HG03097 (cell line): Measurements from ENCODE around the gene ELOVL2.
"Not testable (repeated sequence)": the region's sequence is repeated elsewhere in the genome, so short reads cannot be mapped to it uniquely, and the experiment has no call there.

Source experiments
- ATAC-seq: cut with Tn5 transposase; IDR thresholded peaks from one replicate; pipeline ENCODE4 v1.9.1; 2021; ENCODE audit not compliant: unreplicated experiment, low FRiP score

The ELOVL2 gene

DNA sequence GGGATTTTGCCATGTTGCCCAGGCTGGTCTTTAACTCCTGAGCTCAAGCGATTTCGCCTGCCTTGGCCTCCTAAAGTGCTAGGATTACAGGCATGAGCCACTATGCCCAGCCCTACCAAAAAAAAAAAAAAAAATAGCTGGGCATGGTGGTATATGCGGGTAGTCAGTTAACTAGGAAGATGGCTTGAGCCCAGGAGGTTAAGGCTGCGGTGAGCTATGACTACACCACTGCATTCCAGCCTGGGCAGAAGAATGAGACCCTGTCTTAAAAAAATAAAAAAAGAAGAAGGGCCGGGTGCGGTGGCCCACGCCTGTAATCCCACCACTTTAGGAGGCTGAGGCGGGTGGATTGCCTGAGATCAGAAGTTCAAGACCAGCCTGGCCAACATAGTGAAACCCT lies 50.2 kb downstream of the ELOVL2 start:
- ATAC-seq, result no peak

DNA sequence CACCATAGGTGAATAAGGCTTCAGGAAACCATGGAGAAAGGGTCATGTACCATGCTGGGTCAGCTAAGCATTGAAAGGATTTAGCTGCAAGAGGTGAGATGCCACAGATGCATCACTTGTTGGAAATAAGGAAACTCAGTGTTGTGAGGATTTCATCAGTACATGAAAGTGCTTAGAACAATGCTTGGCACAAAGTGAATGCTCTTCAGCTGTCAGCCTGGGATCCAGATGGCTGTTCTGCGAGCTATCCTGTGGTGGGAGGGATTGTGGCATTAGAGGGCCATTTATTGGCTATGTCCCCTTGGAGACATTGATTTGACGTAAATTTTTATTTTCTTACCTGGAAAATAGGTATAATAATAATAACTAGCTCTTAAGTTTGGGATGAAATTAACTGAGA lies 53.0 kb downstream of the ELOVL2 start:
- no peak for ATAC-seq

DNA sequence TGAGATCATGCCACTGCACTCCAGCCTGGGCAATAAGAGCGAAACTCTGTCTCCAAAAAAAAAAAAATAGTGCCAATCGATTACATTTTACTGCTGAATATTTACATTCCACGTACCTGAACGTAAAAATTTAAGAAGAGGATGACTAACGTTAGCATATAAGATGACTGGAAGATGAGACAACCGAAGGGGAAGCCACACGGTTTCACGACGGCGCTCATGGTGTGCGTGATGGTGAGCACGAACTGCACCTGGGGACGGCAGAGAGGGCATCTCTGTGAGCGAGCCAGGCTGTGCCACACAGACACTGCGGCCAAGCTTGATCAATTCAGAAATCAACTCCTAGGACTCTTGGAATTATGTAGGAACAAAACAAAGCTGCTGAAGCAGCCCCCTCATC lies 54.5 kb downstream of the ELOVL2 start:
- ATAC-seq, result no peak

DNA sequence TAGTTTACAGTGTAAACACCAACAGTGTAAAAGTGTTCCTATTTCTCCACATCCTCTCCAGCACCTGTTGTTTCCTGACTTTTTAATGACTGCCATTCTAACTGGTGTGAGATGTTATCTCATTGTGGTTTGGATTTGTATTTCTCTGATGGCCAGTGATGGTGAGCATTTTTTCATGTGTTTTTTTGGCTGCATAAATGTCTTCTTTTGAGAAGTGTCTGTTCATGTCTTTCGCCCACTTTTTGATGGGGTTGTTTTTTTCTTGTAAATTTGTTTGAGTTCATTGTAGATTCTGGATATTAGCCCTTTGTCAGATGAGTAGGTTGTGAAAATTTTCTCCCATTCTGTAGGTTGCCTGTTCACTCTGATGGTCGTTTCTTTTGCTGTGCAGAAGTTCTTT lies 59.1 kb downstream of the ELOVL2 start:
- not testable (repeated sequence) for ATAC-seq

DNA sequence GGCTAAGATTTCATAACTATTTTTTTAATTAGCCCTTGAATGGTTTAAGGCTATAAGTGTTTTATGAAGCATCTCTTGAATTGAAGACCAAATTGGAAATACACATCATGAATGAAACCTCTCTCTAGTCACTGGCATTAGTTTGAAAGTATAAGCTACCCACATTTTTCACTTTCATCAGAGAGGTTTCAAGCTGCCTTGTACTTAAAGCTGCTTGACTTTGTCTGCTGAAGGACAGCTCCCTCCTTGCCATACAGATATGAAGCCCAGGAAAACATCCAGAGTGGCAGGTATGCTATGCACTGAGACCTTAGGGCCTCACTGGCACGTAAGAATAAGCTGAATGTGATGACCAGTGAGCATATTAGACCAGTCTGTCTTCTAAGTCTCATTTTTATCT lies 62.7 kb downstream of the ELOVL2 start:
- ATAC-seq, result no peak

DNA sequence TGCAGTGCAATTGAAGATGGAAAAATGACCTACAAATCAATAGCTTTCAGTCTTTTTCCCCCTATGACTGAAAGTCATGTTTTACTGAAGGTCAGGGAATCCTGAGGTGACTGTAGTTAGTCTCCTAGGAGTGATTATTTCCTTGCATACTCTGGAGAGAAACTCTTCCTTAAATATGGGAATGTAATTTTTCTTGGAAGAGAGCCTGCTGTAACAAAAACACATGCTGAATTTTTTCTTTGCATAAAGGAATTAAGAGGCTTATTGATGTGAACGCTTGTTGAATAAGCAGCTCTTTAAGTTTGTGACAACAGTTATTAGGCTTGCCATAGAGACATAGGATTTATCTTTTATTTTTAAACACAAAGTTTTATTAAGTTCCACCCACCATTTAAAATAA lies 64.5 kb downstream of the ELOVL2 start:
- ATAC-seq, result no peak

DNA sequence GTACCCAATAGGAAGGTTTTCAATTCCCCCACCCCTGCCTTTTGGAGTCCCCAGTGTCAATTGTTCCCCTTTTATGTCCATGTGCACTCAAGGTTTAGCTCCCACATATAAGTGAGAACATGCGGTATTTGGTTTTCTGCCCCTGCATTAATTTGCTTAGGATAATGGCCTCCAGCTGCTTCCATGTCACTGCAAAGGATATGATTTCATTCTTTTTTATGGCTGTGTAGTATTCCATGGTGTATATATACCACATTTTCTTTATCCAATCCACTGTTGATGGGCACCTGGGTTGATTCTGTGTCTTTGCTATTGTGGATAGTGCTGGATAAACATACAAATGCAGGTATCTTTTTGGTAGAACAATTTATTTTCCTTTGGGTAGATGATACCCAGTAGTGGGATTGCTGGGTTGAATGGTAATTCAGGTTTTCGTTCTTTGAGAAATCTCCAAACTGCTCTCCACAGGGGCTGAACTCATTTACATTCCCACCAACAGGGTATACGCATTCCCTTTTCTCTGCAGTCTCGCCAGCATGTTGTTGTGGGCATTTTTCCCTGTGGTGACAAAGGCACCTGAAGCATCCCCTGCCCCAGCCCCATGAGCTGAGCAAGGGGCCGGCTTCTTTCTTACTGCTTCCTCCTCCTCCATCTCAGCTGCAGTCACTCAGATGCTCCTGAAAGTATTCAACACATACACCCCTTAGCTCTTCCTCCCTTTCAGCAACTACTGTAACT lies 66.7 kb downstream of the ELOVL2 start:
- no peak for ATAC-seq

DNA sequence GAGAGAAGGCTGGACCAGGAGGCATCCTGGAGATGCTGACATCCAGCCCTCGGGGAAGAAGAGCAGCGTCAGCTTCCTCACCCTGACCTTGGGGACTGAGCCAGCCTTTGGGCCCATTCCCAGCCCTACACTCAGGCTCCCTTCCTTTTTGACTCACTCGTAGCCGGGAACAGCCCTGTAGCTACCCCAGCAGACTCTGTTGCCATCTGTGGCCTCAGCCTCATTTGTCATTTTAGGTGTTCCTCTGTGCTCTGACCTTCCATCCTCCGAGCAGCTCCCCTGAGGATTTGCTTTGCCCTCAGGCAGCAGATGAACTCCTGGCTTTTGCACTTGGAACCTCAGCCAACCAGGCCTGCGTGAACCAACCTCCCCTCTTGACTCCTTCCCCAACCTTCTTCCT lies 67.5 kb downstream of the ELOVL2 start:
- ATAC-seq, result no peak

DNA sequence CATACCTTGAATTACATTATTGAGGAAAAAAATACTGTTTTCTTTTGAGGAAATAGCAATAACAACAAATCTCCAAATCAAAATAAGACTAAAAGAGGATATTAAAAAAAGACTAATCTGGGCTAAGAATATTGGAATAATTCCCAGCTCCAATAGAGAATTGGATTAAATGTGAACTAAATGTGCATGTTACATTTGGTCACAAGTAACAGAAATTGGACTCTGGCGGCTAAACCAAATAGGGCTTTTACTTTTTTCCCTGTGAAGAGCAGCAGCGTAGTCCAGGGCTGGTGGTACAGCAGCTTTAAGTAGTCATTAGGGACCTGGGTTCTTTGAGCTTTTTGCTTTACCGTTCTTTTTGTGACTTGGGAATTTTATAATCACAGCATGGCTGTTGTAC lies 71.9 kb downstream of the ELOVL2 start:
- ATAC-seq, result no peak

DNA sequence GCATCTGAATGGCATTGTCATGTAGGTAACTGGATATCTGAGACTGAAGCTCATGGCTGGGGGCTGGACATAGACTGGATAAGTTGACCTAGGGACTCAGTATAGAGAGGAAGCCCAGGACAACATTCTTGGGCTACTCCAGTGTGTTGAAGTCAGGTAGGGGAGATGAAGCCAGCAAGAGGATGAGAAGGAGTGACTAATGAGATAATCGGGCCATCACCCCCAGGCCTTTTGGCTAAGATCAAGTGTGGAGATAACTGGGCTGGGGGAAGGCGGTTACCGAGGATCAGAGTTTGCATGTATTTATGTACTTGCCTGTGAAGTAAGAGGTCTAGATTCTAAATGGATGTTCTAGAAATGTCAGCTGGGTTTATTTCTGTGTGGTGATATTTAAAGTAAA lies 73.4 kb downstream of the ELOVL2 start:
- ATAC-seq, result no peak

DNA sequence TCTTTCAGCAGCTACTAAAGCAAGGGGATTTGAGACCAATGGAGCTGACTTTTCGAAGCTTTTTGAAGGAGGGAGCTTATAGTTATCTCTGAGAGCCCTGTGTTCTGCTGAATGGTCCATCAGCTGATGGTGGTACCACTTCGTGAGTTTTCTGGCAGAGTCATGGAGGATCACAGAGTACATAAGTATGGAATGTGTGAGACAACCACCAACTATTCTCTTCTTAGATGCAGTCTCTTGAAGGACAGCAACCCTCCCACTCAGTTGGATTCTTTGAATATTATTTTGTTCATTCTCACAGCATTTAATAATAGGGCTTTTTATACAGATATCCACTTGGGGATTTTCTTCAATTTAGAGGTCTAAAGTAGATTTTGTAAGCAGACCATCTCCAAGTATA lies 75.3 kb downstream of the ELOVL2 start:
- no peak for ATAC-seq

DNA sequence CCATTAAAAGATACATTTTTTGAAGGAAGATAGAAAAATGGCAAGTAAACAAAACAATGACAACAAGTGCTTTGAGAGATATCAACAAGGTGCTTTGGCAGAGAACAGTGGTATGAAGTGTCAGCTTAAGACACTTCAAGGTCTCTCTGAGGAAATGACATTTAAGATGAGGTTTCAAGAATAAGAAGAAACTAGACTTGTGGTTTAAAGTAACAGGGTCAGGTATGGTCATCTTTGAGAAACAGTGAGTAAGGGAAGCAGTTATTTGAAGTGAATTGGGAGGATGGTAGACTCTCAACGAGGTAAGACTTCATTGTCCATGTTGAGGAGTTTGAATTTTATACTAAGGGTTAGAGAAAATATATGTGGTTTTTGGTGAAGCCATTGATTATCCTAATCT lies 79.4 kb downstream of the ELOVL2 start:
- ATAC-seq, result peak; percentile 59

DNA sequence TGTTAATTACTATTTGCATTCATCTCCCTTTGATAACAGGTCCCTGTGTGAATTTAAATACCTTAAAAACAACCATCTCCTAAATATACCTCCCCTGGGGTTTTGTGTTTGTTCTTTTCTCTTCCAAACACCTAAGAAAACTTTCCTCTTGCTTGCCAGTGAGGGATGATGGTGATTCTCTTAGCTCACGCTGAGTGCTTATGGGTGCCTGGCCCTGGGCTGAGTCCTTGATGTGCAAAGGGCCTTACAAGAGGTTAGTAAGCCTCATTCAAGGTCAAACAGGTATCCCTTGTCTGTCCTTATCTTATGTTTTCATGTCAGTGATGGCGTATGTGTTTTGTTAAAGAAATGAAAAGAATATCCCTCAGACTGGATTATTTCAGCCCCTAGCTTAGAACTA lies 81.0 kb downstream of the ELOVL2 start:
- no peak for ATAC-seq

DNA sequence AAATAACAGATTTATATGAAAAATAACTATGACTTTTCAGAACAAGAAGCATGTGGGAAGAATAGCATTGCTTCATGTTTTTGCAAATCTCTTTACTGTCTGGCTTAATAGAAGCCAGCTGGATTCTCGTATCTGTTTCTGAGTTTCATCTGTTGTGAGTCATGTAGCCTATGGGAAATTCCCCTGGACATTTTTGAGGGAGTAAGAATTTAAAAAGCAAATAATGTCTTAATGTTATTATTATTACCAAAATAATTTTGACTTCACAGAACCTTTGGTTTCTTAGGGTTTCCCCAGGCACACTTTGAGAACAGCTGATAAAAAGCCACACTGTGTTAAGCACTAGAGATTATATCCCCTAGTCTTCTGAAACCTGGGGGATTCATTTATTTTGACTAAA lies 81.4 kb downstream of the ELOVL2 start:
- ATAC-seq, result no peak

DNA sequence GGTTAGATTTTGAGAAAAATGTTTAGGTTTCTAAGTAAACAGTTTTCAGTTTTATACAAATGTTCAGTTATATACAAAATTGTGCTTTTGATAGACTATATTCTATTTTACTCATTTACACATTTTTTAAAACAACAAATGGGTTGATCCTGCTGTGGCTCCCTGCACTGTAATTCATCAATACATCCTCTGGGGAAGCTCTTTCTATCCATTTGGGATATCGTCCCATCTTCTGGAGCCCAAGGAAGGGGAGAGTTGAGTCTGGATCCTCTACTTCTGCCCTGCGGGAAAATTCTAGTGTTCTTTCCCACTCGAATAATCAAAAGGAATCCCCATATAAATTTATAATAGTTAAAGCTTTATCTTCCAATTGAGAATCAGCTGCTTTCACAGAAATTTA lies 82.3 kb downstream of the ELOVL2 start:
- ATAC-seq, result no peak

DNA sequence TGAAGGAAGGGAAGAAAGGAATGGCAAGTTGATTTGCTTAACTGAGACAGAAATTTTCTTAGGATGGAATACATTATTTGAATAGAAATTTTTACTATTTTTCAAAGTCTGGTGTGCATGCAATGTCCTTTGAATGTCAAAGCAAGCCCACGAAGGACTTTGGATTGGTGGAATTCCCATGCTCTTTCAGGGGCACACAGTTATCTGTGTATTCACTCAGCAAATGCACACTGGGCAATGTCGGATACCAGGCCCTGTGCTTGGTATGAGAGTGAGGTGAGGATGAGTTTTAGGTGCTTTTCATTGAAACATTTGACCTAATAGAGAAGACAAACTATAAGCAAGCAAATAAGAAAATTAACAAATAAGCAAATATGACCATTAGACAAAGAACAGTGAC lies 83.9 kb downstream of the ELOVL2 start:
- no peak for ATAC-seq

DNA sequence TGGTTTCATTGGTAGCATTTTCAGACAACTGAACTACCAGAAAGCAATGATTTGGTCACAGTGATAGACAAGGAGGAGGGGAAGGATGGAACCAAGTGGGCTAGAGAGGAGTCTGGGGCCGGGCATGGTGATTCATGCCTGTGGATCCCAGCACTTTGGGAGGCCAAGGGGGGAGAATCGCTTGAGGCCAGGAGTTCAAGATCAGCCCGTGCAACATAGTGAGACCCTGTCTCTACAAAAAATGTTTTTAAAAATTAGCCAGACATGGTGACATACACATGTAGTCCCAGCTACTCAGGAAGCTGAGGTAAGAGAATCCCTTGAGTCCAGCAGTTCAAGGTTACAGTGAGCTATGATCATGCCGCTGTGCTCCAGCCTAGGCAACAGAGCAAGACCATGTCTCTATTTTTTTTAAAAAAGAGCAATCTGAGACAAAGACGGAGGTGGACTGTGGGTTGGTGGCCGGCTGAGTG lies 86.7 kb downstream of the ELOVL2 start:
- ATAC-seq, result no peak

DNA sequence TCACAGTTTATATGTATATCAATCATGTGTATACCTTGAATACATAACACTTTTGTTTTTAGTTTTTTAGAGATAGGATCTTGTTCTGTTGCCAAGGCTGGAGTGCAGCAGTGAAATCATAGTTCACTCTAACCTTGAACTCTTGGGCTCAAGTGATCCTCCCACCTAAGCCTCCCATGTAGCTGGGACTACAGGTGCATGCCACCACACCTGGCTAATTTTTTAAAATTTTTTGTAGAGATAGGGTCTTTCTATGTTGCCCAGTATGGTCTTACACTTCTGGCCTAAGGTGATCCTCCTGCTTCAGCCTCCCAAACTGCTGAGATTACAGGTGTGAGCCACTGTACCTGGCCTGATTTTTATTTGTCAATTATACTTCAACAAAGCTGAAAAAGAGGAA lies 87.3 kb downstream of the ELOVL2 start:
- ATAC-seq, result no peak

DNA sequence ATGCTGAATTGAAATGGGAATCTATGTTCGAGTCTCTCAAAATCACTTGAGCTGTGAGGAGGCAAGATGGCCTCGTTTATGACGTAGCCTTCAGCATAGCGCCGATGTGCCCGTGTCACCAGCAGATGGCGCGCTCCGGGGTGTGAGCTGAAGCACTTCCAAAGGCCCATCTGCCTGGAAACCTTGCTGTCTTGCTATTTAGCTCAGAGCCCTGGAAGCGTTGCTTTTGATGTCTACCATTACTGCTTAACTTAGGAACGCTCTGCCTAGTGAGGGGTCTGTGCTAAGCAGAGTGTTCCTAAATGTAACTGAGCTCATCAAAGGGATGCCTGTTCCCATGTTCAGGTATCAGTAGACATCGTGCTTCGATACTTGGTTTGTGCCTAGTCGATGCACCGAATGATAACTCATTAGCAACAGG lies 89.5 kb downstream of the ELOVL2 start:
- ATAC-seq, result no peak

DNA sequence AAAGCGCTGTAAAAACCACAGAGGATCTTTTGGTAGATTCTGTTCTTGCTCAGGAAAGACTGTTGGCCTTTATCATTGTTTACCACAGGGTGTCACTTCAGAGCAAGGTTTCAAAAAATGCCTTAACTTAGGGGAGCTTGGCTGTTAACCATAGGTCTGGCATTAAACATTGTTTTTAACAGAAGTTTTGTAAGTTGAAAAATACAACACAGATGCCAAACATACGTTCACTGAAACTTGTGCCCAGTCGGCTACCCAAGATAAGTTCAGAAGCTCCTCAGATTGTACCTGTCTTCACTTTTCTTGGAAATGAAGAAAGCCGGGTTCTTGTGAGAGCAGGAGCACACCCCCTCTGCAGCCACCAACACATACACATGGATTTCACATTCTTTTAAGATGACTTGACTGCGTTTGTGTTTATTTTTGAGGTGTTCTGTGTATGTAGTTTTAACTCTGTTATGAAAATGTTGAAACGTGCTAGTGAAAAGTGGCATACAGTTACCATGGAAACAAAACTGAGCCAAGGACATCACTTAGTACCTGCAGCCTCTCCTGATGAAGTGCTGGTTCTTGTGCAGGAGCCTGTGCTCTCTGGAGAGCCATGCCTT lies 92.3 kb downstream of the ELOVL2 start:
- no peak for ATAC-seq

DNA sequence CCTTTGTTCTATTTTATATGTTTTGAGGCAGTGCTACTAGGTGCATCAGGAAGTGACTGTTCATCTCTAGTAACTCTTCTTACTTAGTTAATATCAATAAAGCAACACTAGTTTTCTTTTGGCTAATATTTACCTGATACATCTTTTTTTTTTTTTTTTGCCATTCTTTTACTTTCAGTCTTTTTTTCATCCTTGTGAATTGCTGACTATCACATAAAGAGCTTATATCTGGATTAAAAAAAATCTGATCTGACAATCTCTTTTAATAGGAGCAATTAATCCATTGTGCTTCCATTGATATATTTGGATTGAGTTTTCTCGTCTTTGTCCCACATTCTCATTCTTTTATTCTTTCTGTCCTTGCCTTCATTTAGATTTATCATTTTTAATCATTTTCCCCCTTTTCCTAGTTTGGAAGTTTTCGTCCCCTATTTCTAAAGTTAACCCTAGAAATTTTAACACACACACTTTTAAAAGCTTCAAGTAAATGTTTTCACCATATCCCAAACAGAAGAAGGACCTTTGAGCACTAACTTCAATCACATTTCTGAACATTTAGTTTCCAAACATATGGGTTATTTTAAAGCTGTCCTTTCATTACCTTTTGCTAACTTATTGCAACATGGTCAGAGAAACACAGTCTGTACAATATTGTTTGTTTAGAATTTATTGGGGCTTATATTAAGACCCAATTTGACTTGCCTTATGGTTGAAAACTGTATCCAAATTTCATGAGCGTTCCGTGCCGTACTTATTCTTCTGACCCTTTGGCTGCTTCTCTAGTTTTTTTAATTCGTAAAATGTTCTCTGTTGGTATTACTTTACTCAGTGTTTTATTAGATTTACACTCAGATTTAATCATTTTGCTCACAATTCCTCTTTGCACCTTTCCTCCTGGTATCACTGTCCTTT lies 94.3 kb downstream of the ELOVL2 start:
- ATAC-seq, result no peak
